Measurements from ENCODE around the gene CNTRL. TPM values are rescaled to one million over a fixed set of nuclear protein-coding genes. Genes with fewer than 3 reads are reported as not detected.
"Not testable (repeated sequence)": the region's sequence is repeated elsewhere in the genome, so short reads cannot be mapped to it uniquely, and the experiment has no call there.

Gene CNTRL
- total and polyA plus RNA-seq, 2 donors (not counting 1 experiment from before 2014, with no cell fraction given): 40.0 to 146 TPM

DNA sequence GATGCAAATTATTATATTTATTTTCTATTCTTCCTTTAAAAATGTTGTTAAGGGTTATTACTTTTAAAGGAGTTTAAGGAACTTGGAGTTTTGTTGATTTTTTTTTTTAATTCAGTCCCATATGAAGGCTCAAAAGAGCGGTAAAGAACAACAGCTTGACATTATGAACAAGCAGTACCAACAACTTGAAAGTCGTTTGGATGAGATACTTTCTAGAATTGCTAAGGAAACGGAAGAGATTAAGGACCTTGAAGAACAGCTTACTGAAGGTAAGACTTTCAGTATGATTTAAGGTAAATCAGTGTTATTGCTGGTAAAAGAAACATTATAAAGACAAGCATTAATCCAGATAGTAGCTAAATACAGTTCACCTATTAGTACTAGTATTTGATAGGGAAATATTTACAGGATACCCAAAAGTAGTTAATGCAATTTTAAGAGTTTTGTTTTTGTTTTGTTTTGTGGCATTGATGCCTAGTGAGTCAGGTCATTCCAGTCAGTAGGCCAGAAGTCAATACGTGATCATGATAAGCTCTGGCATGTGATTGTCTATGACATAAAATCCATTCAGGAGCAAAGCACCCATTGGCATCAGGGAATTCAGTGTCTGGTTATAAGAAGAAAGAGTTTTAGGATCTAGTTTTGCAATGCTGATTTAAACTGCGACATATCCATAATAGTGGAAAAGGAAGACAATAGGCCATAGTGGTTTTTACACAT, 49.2 kb downstream of the CNTRL start:
- peaks cover 50% of the 10 kb centered on the region for H3K4me1 Mint-ChIP-seq
- H3K36me3 ChIP-seq (replicated peaks in 1 of 2; ENCODE audit: control extremely low read depth in 1 of 2, control insufficient read depth in 1 of 2, extremely low read depth in 1 of 2, insufficient read depth in 2 of 2, low read length in 1 of 2): peaks cover 4 to 25% of the 10 kb centered on the region in 2 experiments
- H3K4me1 ChIP-seq (ENCODE audit: control insufficient read depth in 2 of 2, insufficient read depth in 2 of 2, low read length in 2 of 2): peaks cover 11 to 19% of the 10 kb centered on the region in 2 donors
- WGBS (ENCODE audit: insufficient coverage): 100% methylated on average over 2 of the region's 5 CpGs
- POLR2A ChIA-PET: interaction anchor here (0.6 to 1.2 kb wide), 2 partner anchors 48 to 50 kb away, joined by 6 read pairs; no protein-coding TSS in a partner anchor
- no peaks in the 10 kb centered on the region for H3K9me3 ChIP-seq (ENCODE audit: control extremely low read depth in 1 of 3, control insufficient read depth in 2 of 3, insufficient read depth in 1 of 3, low read length in 2 of 3)
- no peaks in the 10 kb centered on the region for H3K9me3 Mint-ChIP-seq (ENCODE audit: insufficient read depth)
- H3K4me3 Mint-ChIP-seq: peak overlapping the region; percentile 23
- no peaks in the 10 kb centered on the region for H4K20me1 ChIP-seq (ENCODE audit: control insufficient read depth, insufficient read depth, low read length, poor library complexity, severe bottlenecking)
- H3K79me2 ChIP-seq (ENCODE audit: control insufficient read depth, insufficient read depth, low read length): peaks cover 58% of the 10 kb centered on the region
- no peak overlapping the region for H3K27ac ChIP-seq (ENCODE audit: low read length in 2 of 2)
- no peak for DNase-seq
- peak overlapping the region; percentile 0 for H3K4me2 ChIP-seq (replicated peaks; ENCODE audit: low read depth, low read length, poor library complexity, severe bottlenecking)
- H3K27me3 Mint-ChIP-seq: no peaks in the 10 kb centered on the region
- H3K9ac ChIP-seq (ENCODE audit: low read length): no peak overlapping the region
- H3K4me3 ChIP-seq (ENCODE audit: control extremely low read depth in 1 of 5, extremely low read depth in 1 of 5, insufficient read depth in 1 of 5, low read depth in 2 of 5, low read length in 4 of 5): no peak overlapping the region
- peak overlapping the region; percentile 46 for H3K27ac Mint-ChIP-seq
- no peaks in the 10 kb centered on the region for H3K27me3 ChIP-seq (replicated peaks in 1 of 4; ENCODE audit: control extremely low read depth in 1 of 4, control insufficient read depth in 3 of 4, insufficient read depth in 4 of 4, low read length in 3 of 4)
- intact Hi-C loops (cut with micrococcal nuclease): loop anchor here (5.0 kb wide), 2 partner anchors 142 to 282 kb away; partner anchors contain the start of gene PSMD5
- TF ChIP-seq, protein P1, sequence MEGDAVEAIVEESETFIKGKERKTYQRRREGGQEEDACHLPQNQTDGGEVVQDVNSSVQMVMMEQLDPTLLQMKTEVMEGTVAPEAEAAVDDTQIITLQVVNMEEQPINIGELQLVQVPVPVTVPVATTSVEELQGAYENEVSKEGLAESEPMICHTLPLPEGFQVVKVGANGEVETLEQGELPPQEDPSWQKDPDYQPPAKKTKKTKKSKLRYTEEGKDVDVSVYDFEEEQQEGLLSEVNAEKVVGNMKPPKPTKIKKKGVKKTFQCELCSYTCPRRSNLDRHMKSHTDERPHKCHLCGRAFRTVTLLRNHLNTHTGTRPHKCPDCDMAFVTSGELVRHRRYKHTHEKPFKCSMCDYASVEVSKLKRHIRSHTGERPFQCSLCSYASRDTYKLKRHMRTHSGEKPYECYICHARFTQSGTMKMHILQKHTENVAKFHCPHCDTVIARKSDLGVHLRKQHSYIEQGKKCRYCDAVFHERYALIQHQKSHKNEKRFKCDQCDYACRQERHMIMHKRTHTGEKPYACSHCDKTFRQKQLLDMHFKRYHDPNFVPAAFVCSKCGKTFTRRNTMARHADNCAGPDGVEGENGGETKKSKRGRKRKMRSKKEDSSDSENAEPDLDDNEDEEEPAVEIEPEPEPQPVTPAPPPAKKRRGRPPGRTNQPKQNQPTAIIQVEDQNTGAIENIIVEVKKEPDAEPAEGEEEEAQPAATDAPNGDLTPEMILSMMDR (IDR thresholded peaks at IDR 0.05): no peak
- no peak for TF ChIP-seq EZH2 (IDR thresholded peaks at IDR 0.05; ENCODE audit: borderline replicate concordance, insufficient read depth, low read depth, low read length, poor library complexity, severe bottlenecking)
- ATAC-seq (ENCODE audit: low read depth): no peak
- no peak overlapping the region for H2AFZ ChIP-seq (ENCODE audit: insufficient read depth, low read depth, low read length, poor library complexity, severe bottlenecking)
- CTCF ChIA-PET: interaction anchor here (0.6 to 1.0 kb wide), 4 partner anchors 10 to 502 kb away, joined by 3 read pairs; no protein-coding TSS in a partner anchor

DNA sequence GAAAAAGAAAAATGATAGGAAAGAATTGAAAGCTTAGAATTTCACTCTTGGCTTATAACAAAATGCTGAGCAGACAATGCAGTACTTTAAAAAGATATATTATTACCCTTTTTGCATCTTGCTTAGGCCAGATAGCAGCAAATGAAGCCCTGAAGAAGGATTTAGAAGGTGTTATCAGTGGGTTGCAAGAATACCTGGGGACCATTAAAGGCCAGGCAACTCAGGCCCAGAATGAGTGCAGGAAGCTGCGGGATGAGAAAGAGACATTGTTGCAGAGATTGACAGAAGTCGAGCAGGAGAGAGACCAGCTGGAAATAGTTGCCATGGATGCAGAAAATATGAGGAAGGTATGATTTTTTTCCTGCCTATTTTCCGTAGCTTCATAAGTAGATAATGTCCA, 50.8 kb downstream of the CNTRL start:
- H3K9me3 Mint-ChIP-seq (ENCODE audit: insufficient read depth): no peaks in the 10 kb centered on the region
- Histone ChIP-seq H3K27me3 (replicated peaks in 1 of 4; ENCODE audit: control extremely low read depth in 1 of 4, control insufficient read depth in 3 of 4, insufficient read depth in 4 of 4, low read length in 3 of 4) (no peaks in the 10 kb centered on the region), H3K9ac (ENCODE audit: low read length) (no peak overlapping the region), H2AFZ (ENCODE audit: insufficient read depth, low read depth, low read length, poor library complexity, severe bottlenecking) (no peak overlapping the region), H3K9me3 (ENCODE audit: control extremely low read depth in 1 of 3, control insufficient read depth in 2 of 3, insufficient read depth in 1 of 3, low read length in 2 of 3) (no peaks in the 10 kb centered on the region), H3K4me1 (ENCODE audit: control insufficient read depth in 2 of 2, insufficient read depth in 2 of 2, low read length in 2 of 2) (peaks cover 14 to 16% of the 10 kb centered on the region in 2 donors), H3K4me3 (ENCODE audit: control extremely low read depth in 1 of 5, extremely low read depth in 1 of 5, insufficient read depth in 1 of 5, low read depth in 2 of 5, low read length in 4 of 5) (no peak overlapping the region), H3K79me2 (ENCODE audit: control insufficient read depth, insufficient read depth, low read length) (peaks cover 65% of the 10 kb centered on the region), H3K4me2 (replicated peaks; ENCODE audit: low read depth, low read length, poor library complexity, severe bottlenecking) (no peak overlapping the region), H4K20me1 (ENCODE audit: control insufficient read depth, insufficient read depth, low read length, poor library complexity, severe bottlenecking) (no peaks in the 10 kb centered on the region), H3K27ac (ENCODE audit: low read length in 2 of 2) (no peak overlapping the region), H3K36me3 (replicated peaks in 1 of 2; ENCODE audit: control extremely low read depth in 1 of 2, control insufficient read depth in 1 of 2, extremely low read depth in 1 of 2, insufficient read depth in 2 of 2, low read length in 1 of 2) (peaks cover 4 to 25% of the 10 kb centered on the region in 2 experiments)
- H3K4me3 Mint-ChIP-seq: no peak overlapping the region
- intact Hi-C loops (cut with micrococcal nuclease): no loop called here
- no peak for TF ChIP-seq EZH2 (IDR thresholded peaks at IDR 0.05; ENCODE audit: borderline replicate concordance, insufficient read depth, low read depth, low read length, poor library complexity, severe bottlenecking)
- TF ChIP-seq, protein P1 (IDR thresholded peaks at IDR 0.05): no peak
- 77% methylated on average over 2 of the region's 3 CpGs for WGBS (ENCODE audit: insufficient coverage)
- peak overlapping the region; percentile 57 for H3K27ac Mint-ChIP-seq
- ChIA-PET POLR2A (no interaction called here), CTCF (interaction anchor here (1.1 to 1.5 kb wide), 2 partner anchors 27 to 144 kb away, joined by 3 to 5 read pairs; no protein-coding TSS in a partner anchor)
- DNase-seq (no peak), ATAC-seq (ENCODE audit: low read depth) (no peak)
- H3K27me3 Mint-ChIP-seq: no peaks in the 10 kb centered on the region
- peaks cover 63% of the 10 kb centered on the region for H3K4me1 Mint-ChIP-seq

DNA sequence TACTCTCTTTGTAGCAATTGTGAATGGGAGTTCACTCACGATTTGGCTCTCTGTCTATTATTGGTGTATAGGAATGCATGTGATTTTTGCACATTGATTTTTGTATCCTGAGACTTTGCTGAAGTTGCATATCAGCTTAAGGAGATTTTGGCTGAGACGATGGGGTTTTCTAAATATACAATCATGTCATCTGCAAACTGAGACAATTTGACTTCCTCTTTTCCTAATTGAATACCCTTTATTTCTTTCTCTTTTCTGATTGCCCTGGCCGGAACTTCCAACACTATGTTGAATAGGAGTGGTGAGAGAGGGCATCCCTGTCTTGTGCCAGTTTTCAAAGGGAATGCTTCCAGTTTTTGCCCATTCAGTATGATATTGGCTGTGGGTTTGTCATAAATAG, 54.6 kb downstream of the CNTRL start:
- H3K9me3 Mint-ChIP-seq (ENCODE audit: insufficient read depth); H3K4me3 ChIP-seq (ENCODE audit: control extremely low read depth in 1 of 5, extremely low read depth in 1 of 5, insufficient read depth in 1 of 5, low read depth in 2 of 5, low read length in 4 of 5); POLR2A ChIA-PET; H3K27me3 Mint-ChIP-seq; H3K27me3 ChIP-seq (replicated peaks in 1 of 4; ENCODE audit: control extremely low read depth in 1 of 4, control insufficient read depth in 3 of 4, insufficient read depth in 4 of 4, low read length in 3 of 4); intact Hi-C loops (cut with micrococcal nuclease); CTCF ChIA-PET; H3K9ac ChIP-seq (ENCODE audit: low read length); DNase-seq; H3K27ac ChIP-seq (ENCODE audit: low read length in 2 of 2); H3K4me2 ChIP-seq (replicated peaks; ENCODE audit: low read depth, low read length, poor library complexity, severe bottlenecking); H4K20me1 ChIP-seq (ENCODE audit: control insufficient read depth, insufficient read depth, low read length, poor library complexity, severe bottlenecking); ATAC-seq (ENCODE audit: low read depth); H2AFZ ChIP-seq (ENCODE audit: insufficient read depth, low read depth, low read length, poor library complexity, severe bottlenecking): not testable (repeated sequence)
- peaks cover 17% of the 10 kb centered on the region in 2 donors for H3K4me1 ChIP-seq (ENCODE audit: control insufficient read depth in 2 of 2, insufficient read depth in 2 of 2, low read length in 2 of 2)
- H3K9me3 ChIP-seq (ENCODE audit: control extremely low read depth in 1 of 3, control insufficient read depth in 2 of 3, insufficient read depth in 1 of 3, low read length in 2 of 3): peaks cover 0 to 11% (median 0%) of the 10 kb centered on the region in 3 donors
- H3K36me3 ChIP-seq (replicated peaks in 1 of 2; ENCODE audit: control extremely low read depth in 1 of 2, control insufficient read depth in 1 of 2, extremely low read depth in 1 of 2, insufficient read depth in 2 of 2, low read length in 1 of 2): peaks cover 4 to 19% of the 10 kb centered on the region in 2 experiments
- peaks cover 58% of the 10 kb centered on the region for H3K79me2 ChIP-seq (ENCODE audit: control insufficient read depth, insufficient read depth, low read length)
- peak overlapping the region; percentile 85 for H3K27ac Mint-ChIP-seq
- H3K4me3 Mint-ChIP-seq: peak overlapping the region; percentile 66
- WGBS (ENCODE audit: insufficient coverage): no CpG with 5 or more reads among the region's 3 CpGs
- peaks cover 64% of the 10 kb centered on the region for H3K4me1 Mint-ChIP-seq
